DND-41 (cell line): ENCODE results near the gene ZDHHC14.

Experiments used
- ATAC-seq: fragments of 200-7000 bp; cut with Tn5 transposase; 3 replicates; pipeline ENCODE4 v1.9.1; 2021; ENCODE audit warnings: low read depth; ENCODE audit not compliant: insufficient read depth
- DNase-seq: peaks from one replicate; pipeline ENCODE4 v3.0.0-alpha.2; 2020
- H2AFZ ChIP-seq: 2 replicates; pipeline ENCODE4 v1.6.0; 2012; ENCODE audit warnings: low read depth, low read length
- H3K27ac ChIP-seq: 2 replicates; pipeline ENCODE4 v1.5.1; 2012; ENCODE audit warnings: low read length, inconsistent platforms
- H3K27me3 ChIP-seq: fragments of 200-600 bp; sonication (generic); 2 replicates; pipeline ENCODE4 v1.6.0; 2012; ENCODE audit warnings: low read length, mild to moderate bottlenecking, inconsistent platforms; ENCODE audit not compliant: insufficient read depth, poor library complexity
- H3K36me3 ChIP-seq: 2 replicates; pipeline ENCODE4 v1.5.1; 2012; ENCODE audit warnings: low read length, inconsistent platforms; ENCODE audit not compliant: insufficient read depth
- H3K4me1 ChIP-seq: 2 replicates; pipeline ENCODE4 v1.5.1; 2012; ENCODE audit warnings: mild to moderate bottlenecking, low read length; ENCODE audit not compliant: insufficient read depth
- H3K4me2 ChIP-seq: 2 replicates; pipeline ENCODE4 v1.6.0; 2012; ENCODE audit warnings: mild to moderate bottlenecking, moderate library complexity, low read length, inconsistent platforms; ENCODE audit not compliant: insufficient read depth
- H3K4me3 ChIP-seq, 2 experiments: fragments of 200-600 bp in 1 of 2; shearing (Covaris generic) in 1 of 2; 2 replicates each; pipeline ENCODE4 v1.5.1; 2012 to 2016; ENCODE audit warnings: inconsistent platforms in 2 of 2, low read length in 2 of 2, mild to moderate bottlenecking in 2 of 2, low read depth in 1 of 2, moderate library complexity in 1 of 2
- H3K79me2 ChIP-seq: 2 replicates; pipeline ENCODE4 v1.6.0; 2012; ENCODE audit warnings: low read length, inconsistent platforms; ENCODE audit not compliant: insufficient read depth
- H3K9ac ChIP-seq: 2 replicates; pipeline ENCODE4 v1.6.0; 2012; ENCODE audit warnings: low read depth, mild to moderate bottlenecking, inconsistent platforms, low read length, moderate library complexity
- H3K9me3 ChIP-seq: 2 replicates; pipeline ENCODE4 v1.5.1; 2012; ENCODE audit warnings: low read length, moderate library complexity, mild to moderate bottlenecking, inconsistent platforms; ENCODE audit not compliant: insufficient read depth, severe bottlenecking
- H4K20me1 ChIP-seq: 2 replicates; pipeline ENCODE4 v1.6.0; 2012; ENCODE audit warnings: low read length; ENCODE audit not compliant: insufficient read depth
- EZH2 ChIP-seq: IDR thresholded peaks from 3 replicates; pipeline ENCODE4 v1.6.1; 2012; ENCODE audit warnings: borderline replicate concordance, low read depth, mild to moderate bottlenecking, moderate library complexity, low read length, inconsistent platforms; ENCODE audit not compliant: severe bottlenecking
- TF ChIP-seq, protein P1 (sequence below): IDR thresholded peaks from 2 replicates; pipeline ENCODE4 v1.5.1; 2012; ENCODE audit warnings: borderline replicate concordance, low read length, moderate library complexity, mild to moderate bottlenecking; ENCODE audit not compliant: poor library complexity, severe bottlenecking; ENCODE audit errors: extremely low read depth

The ZDHHC14 gene

DNA sequence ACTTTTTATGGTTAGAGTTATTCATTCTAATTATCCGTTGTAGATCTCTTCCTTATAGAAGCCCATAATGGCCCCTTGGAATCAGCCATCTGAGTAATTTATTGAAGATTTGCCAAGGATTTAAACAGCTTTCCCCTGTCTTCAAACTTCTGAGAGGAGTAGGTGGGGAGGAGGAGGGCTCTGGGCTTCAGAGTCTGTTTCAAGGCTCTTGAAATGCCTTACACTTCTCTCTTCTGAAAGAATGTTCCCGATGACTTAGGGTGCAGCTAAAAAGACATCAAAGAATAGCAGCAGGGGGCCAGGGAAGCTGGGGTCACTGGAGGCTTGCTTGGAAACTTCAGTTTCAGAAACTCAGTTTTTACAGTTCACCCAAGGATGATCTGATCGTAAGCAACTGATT lies 165.3 kb downstream of the ZDHHC14 start:
- H3K4me3 ChIP-seq = no peak overlapping the region
- H3K4me1 ChIP-seq = no peaks in the 10 kb centered on the region
- H3K9ac ChIP-seq = no peak overlapping the region

GRCh38 chr6:157547112-157547511 lies 166.1 kb downstream of the ZDHHC14 start:
- H3K4me1 ChIP-seq = no peaks in the 10 kb centered on the region
- no peaks in the 10 kb centered on the region for H3K79me2 ChIP-seq
- no peak for DNase-seq
- H3K9ac ChIP-seq = no peak overlapping the region
- no peak for ATAC-seq
- H2AFZ ChIP-seq = no peak overlapping the region
- peaks cover 3% of the 10 kb centered on the region for H3K27me3 ChIP-seq
- no peak overlapping the region for H3K4me3 ChIP-seq
- no peaks in the 10 kb centered on the region for H3K36me3 ChIP-seq
- no peaks in the 10 kb centered on the region for H3K9me3 ChIP-seq
- TF ChIP-seq, protein P1, sequence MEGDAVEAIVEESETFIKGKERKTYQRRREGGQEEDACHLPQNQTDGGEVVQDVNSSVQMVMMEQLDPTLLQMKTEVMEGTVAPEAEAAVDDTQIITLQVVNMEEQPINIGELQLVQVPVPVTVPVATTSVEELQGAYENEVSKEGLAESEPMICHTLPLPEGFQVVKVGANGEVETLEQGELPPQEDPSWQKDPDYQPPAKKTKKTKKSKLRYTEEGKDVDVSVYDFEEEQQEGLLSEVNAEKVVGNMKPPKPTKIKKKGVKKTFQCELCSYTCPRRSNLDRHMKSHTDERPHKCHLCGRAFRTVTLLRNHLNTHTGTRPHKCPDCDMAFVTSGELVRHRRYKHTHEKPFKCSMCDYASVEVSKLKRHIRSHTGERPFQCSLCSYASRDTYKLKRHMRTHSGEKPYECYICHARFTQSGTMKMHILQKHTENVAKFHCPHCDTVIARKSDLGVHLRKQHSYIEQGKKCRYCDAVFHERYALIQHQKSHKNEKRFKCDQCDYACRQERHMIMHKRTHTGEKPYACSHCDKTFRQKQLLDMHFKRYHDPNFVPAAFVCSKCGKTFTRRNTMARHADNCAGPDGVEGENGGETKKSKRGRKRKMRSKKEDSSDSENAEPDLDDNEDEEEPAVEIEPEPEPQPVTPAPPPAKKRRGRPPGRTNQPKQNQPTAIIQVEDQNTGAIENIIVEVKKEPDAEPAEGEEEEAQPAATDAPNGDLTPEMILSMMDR = no peak
- no peak for TF ChIP-seq EZH2
- no peak overlapping the region for H3K4me2 ChIP-seq
- no peaks in the 10 kb centered on the region for H4K20me1 ChIP-seq
- no peak overlapping the region for H3K27ac ChIP-seq

More for the DNA sequence above, 165.3 kb downstream of the ZDHHC14 start:
- DNase-seq (no peak), ATAC-seq (no peak)
- Histone ChIP-seq H4K20me1 (no peaks in the 10 kb centered on the region), H3K36me3 (no peaks in the 10 kb centered on the region), H3K9me3 (no peaks in the 10 kb centered on the region), H3K27ac (no peak overlapping the region), H2AFZ (no peak overlapping the region), H3K79me2 (no peaks in the 10 kb centered on the region), H3K4me2 (no peak overlapping the region), H3K27me3 (peaks cover 3% of the 10 kb centered on the region)
- TF ChIP-seq, protein P1 = no peak
- no peak for TF ChIP-seq EZH2

GRCh38 chr6:157548635-157549467 lies 167.9 kb downstream of the ZDHHC14 start:
- Histone ChIP-seq H3K27me3 (peaks cover 3% of the 10 kb centered on the region), H3K4me1 (no peaks in the 10 kb centered on the region), H3K9me3 (no peaks in the 10 kb centered on the region), H3K4me2 (no peak overlapping the region), H4K20me1 (no peaks in the 10 kb centered on the region), H3K9ac (no peak overlapping the region), H3K36me3 (no peaks in the 10 kb centered on the region), H2AFZ (no peak overlapping the region), H3K27ac (no peak overlapping the region), H3K4me3 (no peak overlapping the region), H3K79me2 (no peaks in the 10 kb centered on the region)
- no peak for DNase-seq
- ATAC-seq = no peak
- TF ChIP-seq, protein P1 = no peak
- TF ChIP-seq EZH2 = no peak

DNA sequence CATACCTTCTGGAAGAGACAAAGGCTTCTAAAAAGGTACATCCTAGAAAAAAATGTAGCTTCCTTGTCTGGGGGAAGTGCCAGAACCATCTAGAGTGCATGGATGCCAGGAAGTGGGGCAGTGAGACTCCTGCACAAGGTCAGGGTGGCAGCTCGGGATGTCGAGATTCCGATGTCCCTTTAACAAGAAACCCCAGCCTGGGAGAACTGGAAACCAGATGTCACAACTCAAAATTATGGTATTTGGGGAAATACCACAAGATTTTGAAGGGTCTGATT lies 168.4 kb downstream of the ZDHHC14 start:
- no peaks in the 10 kb centered on the region for H3K4me1 ChIP-seq
- H4K20me1 ChIP-seq = no peaks in the 10 kb centered on the region
- H3K36me3 ChIP-seq = no peaks in the 10 kb centered on the region
- H3K9ac ChIP-seq = no peak overlapping the region
- no peak overlapping the region for H3K27ac ChIP-seq
- DNase-seq = no peak
- H2AFZ ChIP-seq = no peak overlapping the region
- TF ChIP-seq EZH2 = no peak
- TF ChIP-seq, protein P1 = no peak
- no peak overlapping the region for H3K4me2 ChIP-seq
- no peaks in the 10 kb centered on the region for H3K9me3 ChIP-seq
- H3K27me3 ChIP-seq = peaks cover 3% of the 10 kb centered on the region
- ATAC-seq = no peak
- no peaks in the 10 kb centered on the region for H3K79me2 ChIP-seq
- no peak overlapping the region for H3K4me3 ChIP-seq
